ENCODE data around the gene EMILIN1.

DNA sequence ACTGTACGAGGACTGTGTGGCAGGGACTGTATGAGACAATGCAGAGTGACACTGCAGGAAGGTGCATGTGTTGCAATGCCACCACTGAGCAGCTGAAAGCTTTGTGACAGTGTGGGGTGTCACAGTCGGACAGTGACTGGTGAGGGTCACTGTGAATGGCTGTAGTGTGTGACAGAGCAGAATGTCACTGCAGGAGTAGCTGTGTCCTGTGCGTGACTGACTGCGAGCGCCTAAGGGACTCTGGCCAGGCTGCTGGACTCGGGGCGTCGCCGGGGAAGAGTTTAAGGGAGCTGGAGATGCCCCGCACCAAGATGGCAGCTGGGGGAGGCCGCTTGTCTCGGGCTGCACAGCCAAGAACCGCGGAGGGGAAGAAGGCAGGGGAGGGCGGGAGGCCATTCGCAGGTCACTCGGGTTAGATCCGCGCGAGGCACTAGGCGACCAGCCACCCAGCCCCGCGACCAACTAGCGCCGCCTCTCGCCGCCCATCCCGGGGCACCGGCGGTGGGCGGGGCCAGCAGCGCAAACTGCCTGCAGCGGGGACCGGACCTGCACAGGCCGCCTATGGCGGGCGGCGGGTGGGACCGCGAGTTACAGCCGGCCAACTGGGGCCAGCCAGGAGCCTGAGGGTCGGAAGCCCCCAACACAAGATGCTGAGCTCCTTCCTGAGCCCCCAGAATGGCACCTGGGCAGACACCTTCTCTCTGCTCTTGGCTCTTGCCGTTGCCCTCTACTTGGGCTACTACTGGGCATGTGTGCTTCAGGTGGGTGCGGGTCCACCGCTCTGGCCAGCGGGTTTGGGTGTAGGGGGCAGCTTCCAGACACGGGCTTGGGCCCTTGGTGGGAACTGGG, 45.1 kb downstream of the EMILIN1 start, which contains the start of gene ABHD1:
- no peak for TF ChIP-seq CTCF (IDR thresholded peaks at IDR 0.05; ENCODE audit: insufficient read depth, low read depth, low read length)
- no peak for TF ChIP-seq EZH2 (IDR thresholded peaks at IDR 0.05; ENCODE audit: insufficient read depth, low read length)

All from astrocyte (in vitro differentiated cells and primary cell).